Measurements from ENCODE around the gene TMEM175.

DNA sequence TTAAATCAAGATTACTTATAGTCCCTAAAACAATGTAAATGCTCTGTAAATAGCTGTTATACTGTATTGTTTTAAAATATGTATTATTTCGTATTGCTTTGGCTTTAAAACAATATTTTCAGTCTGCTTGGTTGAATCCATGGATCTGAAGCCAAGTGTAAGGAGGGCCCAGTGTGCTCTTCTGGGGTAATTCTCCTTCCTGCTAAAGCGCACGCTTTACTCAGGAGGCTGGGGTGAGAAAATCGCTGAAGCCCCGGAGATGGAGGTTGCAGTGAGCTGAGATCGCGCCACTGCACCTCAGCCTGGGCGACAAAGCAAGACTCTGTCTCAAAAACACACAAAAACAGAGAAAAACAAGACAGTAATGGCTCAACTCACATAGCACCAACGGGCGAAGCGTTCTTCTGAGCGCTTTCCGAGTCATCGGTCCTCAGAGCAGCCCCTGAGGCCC lies 54.2 kb downstream of the TMEM175 start:
- TF ChIP-seq GATA2 (IDR thresholded peaks at IDR 0.05; ENCODE audit: low read depth, low read length) (no peak), GATA3 (IDR thresholded peaks at IDR 0.05; ENCODE audit: low read depth, low read length) (no peak)

All from SH-SY5Y (cell line).